HG03175 (cell line): ENCODE data around the gene CDC42BPB.

ENCODE experiments used
- ATAC-seq: cut with Tn5 transposase; IDR thresholded peaks from one replicate; pipeline ENCODE4 v1.9.1; 2021; ENCODE audit warnings: mild to moderate bottlenecking, moderate library complexity; ENCODE audit not compliant: unreplicated experiment

CDC42BPB gene

GRCh38 chr14:103020271-103021170 is 36.8 kb downstream of the CDC42BPB start:
- no peak for ATAC-seq

- ATAC-seq, result no peak
Observed at GRCh38 chr14:103019826-103020225, 37.5 kb downstream of the CDC42BPB start.

GRCh38 chr14:103019236-103019635 is 38.1 kb downstream of the CDC42BPB start:
- ATAC-seq, result no peak

GRCh38 chr14:103016594-103016993 is 40.8 kb downstream of the CDC42BPB start:
- no peak for ATAC-seq

- ATAC-seq, result no peak
Observed at GRCh38 chr14:103016071-103016470, 41.3 kb downstream of the CDC42BPB start.

GRCh38 chr14:103015426-103015825 is 41.9 kb downstream of the CDC42BPB start:
- ATAC-seq, result no peak

- ATAC-seq, result no peak
Observed at GRCh38 chr14:103014466-103015228, 42.7 kb downstream of the CDC42BPB start.

GRCh38 chr14:103013028-103013427 is 44.3 kb downstream of the CDC42BPB start:
- ATAC-seq, result no peak

- no peak for ATAC-seq
Observed at GRCh38 chr14:103009559-103009958, 47.8 kb downstream of the CDC42BPB start.

- no peak for ATAC-seq
Observed at GRCh38 chr14:103008768-103009357, 48.5 kb downstream of the CDC42BPB start.

GRCh38 chr14:103008126-103008525 is 49.2 kb downstream of the CDC42BPB start:
- ATAC-seq, result no peak

GRCh38 chr14:103007555-103007954 is 49.8 kb downstream of the CDC42BPB start:
- no peak for ATAC-seq

- no peak for ATAC-seq
Observed at GRCh38 chr14:103006991-103007520, 50.3 kb downstream of the CDC42BPB start.

GRCh38 chr14:103006106-103006505 is 51.2 kb downstream of the CDC42BPB start:
- no peak for ATAC-seq

- no peak for ATAC-seq
Observed at GRCh38 chr14:103003850-103004249, 53.5 kb downstream of the CDC42BPB start.

- no peak for ATAC-seq
Observed at GRCh38 chr14:103003351-103003615, 54.1 kb downstream of the CDC42BPB start.

GRCh38 chr14:103002578-103003350 is 54.6 kb downstream of the CDC42BPB start:
- ATAC-seq, result no peak

- ATAC-seq, result no peak
Observed at GRCh38 chr14:103001651-103002396, 55.5 kb downstream of the CDC42BPB start.

GRCh38 chr14:103001226-103001625 is 56.1 kb downstream of the CDC42BPB start:
- ATAC-seq, result no peak

GRCh38 chr14:103000291-103000921 is 56.9 kb downstream of the CDC42BPB start:
- ATAC-seq, result no peak
